ENCODE data around the gene GPR78.

Gene GPR78

GRCh38 chr4:8580321-8581093 is at the start of gene GPR78:
Gene GPR78, plus strand, starts transcription at chr4:8580392. Its CDS starts 591 bp downstream, at chr4:8580983.
- Histone ChIP-seq H3K27ac (ENCODE audit: extremely low read depth, low read depth, low read length) (no peak within 1 kb of the TSS), H3K4me1 (ENCODE audit: control insufficient read depth, insufficient read depth, low read length) (no peaks in the 10 kb centered on the region), H3K9me3 (ENCODE audit: control insufficient read depth, insufficient read depth, low read depth, low read length) (no peaks in the 10 kb centered on the region), H3K4me3 (ENCODE audit: low read depth, low read length) (no peak within 1 kb of the TSS), H3K36me3 (ENCODE audit: control insufficient read depth in 2 of 2, insufficient read depth in 1 of 2, low read length in 2 of 2) (no peaks in the 10 kb centered on the region)
- ChIA-PET CTCF (interaction anchor here (0.7 kb wide), 3 partner anchors 9 to 27 kb away, joined by 3 to 4 read pairs (median 3); no protein-coding TSS in a partner anchor), POLR2A (no interaction called here)
- TF ChIP-seq KLF8 (tag by site-specific recombination; IDR thresholded peaks at IDR 0.05) (peak; percentile 44; the same call in 1 of the 2 replicates), KLF1 (tag by site-specific recombination; IDR thresholded peaks at IDR 0.05) (peak; percentile 88), ZBTB8A (tag by site-specific recombination; IDR thresholded peaks at IDR 0.05) (peak; percentile 39), KLF16 (tag by site-specific recombination; IDR thresholded peaks at IDR 0.05) (0 out of 2 replicates have a peak, but pooled peaks have one; percentile 27), ZBTB48 (tag by site-specific recombination; IDR thresholded peaks at IDR 0.05) (no peak), ZEB2 (tag by site-specific recombination; IDR thresholded peaks at IDR 0.05) (peak; percentile 39; the same call in 1 of the 2 replicates), ZNF837 (tag by site-specific recombination; IDR thresholded peaks at IDR 0.05) (no peak), ZNF394 (tag by site-specific recombination; IDR thresholded peaks at IDR 0.05; ENCODE audit: borderline replicate concordance) (peak; percentile 74), REST (tag by site-specific recombination; IDR thresholded peaks at IDR 0.05) (peak; percentile 99), ZNF791 (tag by site-specific recombination; IDR thresholded peaks at IDR 0.05) (no peak), ZBTB17 (tag by site-specific recombination; IDR thresholded peaks at IDR 0.05) (peak; percentile 46; the same call in 1 of the 2 replicates), ZNF341 (tag by site-specific recombination; IDR thresholded peaks at IDR 0.05; ENCODE audit: low read depth) (peak; percentile 30; the same call in 1 of the 2 replicates), KLF9 (tag by site-specific recombination; IDR thresholded peaks at IDR 0.05; ENCODE audit: low read depth) (peak; percentile 44), GLIS2 (tag by site-specific recombination; IDR thresholded peaks at IDR 0.05) (peak; percentile 92), ZNF529 (tag by site-specific recombination; IDR thresholded peaks at IDR 0.05; ENCODE audit: insufficient replicate concordance) (no peak), ZNF335 (tag by site-specific recombination; conservative IDR thresholded peaks at IDR 0.05) (peak; percentile 36; the same call in 1 of the 2 replicates)
- TF ChIP-seq, protein P1, sequence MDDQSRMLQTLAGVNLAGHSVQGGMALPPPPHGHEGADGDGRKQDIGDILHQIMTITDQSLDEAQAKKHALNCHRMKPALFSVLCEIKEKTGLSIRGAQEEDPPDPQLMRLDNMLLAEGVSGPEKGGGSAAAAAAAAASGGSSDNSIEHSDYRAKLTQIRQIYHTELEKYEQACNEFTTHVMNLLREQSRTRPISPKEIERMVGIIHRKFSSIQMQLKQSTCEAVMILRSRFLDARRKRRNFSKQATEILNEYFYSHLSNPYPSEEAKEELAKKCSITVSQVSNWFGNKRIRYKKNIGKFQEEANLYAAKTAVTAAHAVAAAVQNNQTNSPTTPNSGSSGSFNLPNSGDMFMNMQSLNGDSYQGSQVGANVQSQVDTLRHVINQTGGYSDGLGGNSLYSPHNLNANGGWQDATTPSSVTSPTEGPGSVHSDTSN (CRISPR knock-in tag; IDR thresholded peaks at IDR 0.05): peak; percentile 80
- TF ChIP-seq, protein P2, sequence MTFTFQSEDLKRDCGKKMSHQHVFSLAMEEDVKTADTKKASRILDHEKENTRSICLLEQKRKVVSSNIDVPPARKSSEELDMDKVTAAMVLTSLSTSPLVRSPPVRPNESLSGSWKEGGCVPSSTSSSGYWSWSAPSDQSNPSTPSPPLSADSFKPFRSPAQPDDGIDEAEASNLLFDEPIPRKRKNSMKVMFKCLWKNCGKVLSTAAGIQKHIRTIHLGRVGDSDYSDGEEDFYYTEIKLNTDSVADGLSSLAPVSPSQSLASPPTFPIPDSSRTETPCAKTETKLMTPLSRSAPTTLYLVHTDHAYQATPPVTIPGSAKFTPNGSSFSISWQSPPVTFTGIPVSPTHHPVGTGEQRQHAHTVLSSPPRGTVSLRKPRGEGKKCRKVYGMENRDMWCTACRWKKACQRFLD (tag by site-specific recombination; IDR thresholded peaks at IDR 0.05): no peak
- TF ChIP-seq, protein P3, sequence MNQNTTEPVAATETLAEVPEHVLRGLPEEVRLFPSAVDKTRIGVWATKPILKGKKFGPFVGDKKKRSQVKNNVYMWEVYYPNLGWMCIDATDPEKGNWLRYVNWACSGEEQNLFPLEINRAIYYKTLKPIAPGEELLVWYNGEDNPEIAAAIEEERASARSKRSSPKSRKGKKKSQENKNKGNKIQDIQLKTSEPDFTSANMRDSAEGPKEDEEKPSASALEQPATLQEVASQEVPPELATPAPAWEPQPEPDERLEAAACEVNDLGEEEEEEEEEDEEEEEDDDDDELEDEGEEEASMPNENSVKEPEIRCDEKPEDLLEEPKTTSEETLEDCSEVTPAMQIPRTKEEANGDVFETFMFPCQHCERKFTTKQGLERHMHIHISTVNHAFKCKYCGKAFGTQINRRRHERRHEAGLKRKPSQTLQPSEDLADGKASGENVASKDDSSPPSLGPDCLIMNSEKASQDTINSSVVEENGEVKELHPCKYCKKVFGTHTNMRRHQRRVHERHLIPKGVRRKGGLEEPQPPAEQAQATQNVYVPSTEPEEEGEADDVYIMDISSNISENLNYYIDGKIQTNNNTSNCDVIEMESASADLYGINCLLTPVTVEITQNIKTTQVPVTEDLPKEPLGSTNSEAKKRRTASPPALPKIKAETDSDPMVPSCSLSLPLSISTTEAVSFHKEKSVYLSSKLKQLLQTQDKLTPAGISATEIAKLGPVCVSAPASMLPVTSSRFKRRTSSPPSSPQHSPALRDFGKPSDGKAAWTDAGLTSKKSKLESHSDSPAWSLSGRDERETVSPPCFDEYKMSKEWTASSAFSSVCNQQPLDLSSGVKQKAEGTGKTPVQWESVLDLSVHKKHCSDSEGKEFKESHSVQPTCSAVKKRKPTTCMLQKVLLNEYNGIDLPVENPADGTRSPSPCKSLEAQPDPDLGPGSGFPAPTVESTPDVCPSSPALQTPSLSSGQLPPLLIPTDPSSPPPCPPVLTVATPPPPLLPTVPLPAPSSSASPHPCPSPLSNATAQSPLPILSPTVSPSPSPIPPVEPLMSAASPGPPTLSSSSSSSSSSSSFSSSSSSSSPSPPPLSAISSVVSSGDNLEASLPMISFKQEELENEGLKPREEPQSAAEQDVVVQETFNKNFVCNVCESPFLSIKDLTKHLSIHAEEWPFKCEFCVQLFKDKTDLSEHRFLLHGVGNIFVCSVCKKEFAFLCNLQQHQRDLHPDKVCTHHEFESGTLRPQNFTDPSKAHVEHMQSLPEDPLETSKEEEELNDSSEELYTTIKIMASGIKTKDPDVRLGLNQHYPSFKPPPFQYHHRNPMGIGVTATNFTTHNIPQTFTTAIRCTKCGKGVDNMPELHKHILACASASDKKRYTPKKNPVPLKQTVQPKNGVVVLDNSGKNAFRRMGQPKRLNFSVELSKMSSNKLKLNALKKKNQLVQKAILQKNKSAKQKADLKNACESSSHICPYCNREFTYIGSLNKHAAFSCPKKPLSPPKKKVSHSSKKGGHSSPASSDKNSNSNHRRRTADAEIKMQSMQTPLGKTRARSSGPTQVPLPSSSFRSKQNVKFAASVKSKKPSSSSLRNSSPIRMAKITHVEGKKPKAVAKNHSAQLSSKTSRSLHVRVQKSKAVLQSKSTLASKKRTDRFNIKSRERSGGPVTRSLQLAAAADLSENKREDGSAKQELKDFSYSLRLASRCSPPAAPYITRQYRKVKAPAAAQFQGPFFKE (tag by site-specific recombination; IDR thresholded peaks at IDR 0.05; ENCODE audit: borderline replicate concordance): no peak
- TF ChIP-seq, protein P4, sequence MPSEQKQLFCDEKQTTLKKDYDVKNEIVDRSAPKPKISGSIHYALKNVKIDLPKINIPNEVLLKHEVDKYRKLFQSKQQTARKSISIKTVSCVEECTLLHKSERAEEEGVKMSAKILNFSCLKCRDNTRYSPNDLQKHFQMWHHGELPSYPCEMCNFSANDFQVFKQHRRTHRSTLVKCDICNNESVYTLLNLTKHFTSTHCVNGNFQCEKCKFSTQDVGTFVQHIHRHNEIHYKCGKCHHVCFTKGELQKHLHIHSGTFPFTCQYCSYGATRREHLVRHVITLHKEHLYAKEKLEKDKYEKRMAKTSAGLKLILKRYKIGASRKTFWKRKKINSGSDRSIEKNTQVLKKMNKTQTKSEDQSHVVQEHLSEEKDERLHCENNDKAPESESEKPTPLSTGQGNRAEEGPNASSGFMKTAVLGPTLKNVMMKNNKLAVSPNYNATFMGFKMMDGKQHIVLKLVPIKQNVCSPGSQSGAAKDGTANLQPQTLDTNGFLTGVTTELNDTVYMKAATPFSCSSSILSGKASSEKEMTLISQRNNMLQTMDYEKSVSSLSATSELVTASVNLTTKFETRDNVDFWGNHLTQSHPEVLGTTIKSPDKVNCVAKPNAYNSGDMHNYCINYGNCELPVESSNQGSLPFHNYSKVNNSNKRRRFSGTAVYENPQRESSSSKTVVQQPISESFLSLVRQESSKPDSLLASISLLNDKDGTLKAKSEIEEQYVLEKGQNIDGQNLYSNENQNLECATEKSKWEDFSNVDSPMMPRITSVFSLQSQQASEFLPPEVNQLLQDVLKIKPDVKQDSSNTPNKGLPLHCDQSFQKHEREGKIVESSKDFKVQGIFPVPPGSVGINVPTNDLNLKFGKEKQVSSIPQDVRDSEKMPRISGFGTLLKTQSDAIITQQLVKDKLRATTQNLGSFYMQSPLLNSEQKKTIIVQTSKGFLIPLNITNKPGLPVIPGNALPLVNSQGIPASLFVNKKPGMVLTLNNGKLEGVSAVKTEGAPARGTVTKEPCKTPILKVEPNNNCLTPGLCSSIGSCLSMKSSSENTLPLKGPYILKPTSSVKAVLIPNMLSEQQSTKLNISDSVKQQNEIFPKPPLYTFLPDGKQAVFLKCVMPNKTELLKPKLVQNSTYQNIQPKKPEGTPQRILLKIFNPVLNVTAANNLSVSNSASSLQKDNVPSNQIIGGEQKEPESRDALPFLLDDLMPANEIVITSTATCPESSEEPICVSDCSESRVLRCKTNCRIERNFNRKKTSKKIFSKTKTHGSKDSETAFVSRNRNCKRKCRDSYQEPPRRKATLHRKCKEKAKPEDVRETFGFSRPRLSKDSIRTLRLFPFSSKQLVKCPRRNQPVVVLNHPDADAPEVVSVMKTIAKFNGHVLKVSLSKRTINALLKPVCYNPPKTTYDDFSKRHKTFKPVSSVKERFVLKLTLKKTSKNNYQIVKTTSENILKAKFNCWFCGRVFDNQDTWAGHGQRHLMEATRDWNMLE (tag by site-specific recombination; conservative IDR thresholded peaks at IDR 0.05; ENCODE audit: low read depth): no peak

Data from HEK293 (cell line).